ENCODE results near the gene GAS2. TPM values are rescaled to one million over a fixed set of nuclear protein-coding genes. Genes with fewer than 3 reads are reported as not detected.

The GAS2 gene
- total and polyA plus RNA-seq, 9 of the 15 experiments (the other 6 are each of a cell fraction or from before 2014, with no cell fraction given) = 0.77 to 1.9 (median 1.1) TPM

DNA sequence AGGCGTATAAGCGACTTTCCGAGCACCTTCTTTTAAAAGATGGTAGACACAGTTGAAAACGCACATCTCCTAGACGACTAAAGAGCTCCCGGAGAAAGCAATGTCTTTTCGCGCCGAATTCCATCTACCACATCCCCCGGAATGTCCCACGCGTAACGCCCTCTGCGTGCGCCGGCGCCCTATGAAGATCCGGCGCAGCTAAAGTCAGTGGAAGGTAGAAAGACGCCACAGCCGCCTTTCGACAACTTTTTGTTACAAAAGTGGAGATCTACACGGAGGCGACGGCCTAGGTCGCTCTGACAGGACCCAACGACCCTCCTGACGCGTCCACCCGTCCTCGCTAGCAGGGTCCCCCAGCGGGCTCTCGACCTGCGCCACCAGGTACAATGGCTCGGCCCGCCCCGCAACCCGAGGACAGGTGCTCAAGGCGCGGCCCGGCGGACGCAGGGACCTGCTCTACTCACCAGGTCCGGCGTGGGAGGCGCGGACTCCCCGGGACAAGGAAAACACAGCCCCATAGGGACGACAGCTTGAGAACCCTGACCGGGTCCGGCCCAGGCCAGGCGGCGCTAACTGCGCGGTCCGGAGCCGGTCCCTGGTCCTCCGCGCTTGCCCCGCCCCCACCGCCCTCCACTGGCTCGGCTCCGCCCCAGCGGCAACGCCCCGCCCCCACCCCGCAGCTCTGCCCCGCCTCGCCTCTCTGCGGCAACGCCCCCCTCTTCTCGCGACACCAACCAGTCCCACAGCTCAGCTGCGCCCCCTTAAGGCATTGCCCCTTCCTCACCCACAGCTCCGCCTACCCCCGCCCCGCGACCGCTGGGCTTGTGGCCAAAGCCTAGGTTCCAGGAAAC is 163.0 kb downstream of the GAS2 start, which contains the start of gene SVIP (continued):
- no peak for TF ChIP-seq COPS2 (conservative IDR thresholded peaks at IDR 0.05)
- TF ChIP-seq MCM5 (IDR thresholded peaks at IDR 0.05; ENCODE audit: low read depth) = no peak
- TF ChIP-seq, protein P1, sequence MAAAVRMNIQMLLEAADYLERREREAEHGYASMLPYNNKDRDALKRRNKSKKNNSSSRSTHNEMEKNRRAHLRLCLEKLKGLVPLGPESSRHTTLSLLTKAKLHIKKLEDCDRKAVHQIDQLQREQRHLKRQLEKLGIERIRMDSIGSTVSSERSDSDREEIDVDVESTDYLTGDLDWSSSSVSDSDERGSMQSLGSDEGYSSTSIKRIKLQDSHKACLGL (CRISPR knock-in tag; IDR thresholded peaks at IDR 0.05; ENCODE audit: borderline replicate concordance, poor library complexity, severe bottlenecking) = no peak
- peak; percentile 45 for TF ChIP-seq PHF20 (IDR thresholded peaks at IDR 0.05; ENCODE audit: partially characterized antibody)
- TF ChIP-seq, protein P2, sequence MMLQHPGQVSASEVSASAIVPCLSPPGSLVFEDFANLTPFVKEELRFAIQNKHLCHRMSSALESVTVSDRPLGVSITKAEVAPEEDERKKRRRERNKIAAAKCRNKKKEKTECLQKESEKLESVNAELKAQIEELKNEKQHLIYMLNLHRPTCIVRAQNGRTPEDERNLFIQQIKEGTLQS (IDR thresholded peaks at IDR 0.05) = no peak
- TF ChIP-seq, protein P2 (CRISPR knock-in tag; conservative IDR thresholded peaks at IDR 0.05) = 0 out of 2 replicates have a peak, but pooled peaks have one; percentile 26
- TF ChIP-seq E2F3 (CRISPR knock-in tag; IDR thresholded peaks at IDR 0.05) = no peak
- no peak for TF ChIP-seq SLC30A9 (CRISPR knock-in tag; IDR thresholded peaks at IDR 0.05)
- no peak for TF ChIP-seq ZNF778 (CRISPR knock-in tag; IDR thresholded peaks at IDR 0.05)
- peak; percentile 81 for TF ChIP-seq CREM (IDR thresholded peaks at IDR 0.05; ENCODE audit: low read depth)
- peak; percentile 95 for TF ChIP-seq CHD2 (IDR thresholded peaks at IDR 0.05; ENCODE audit: low read depth, low read length)
- TF ChIP-seq, protein P3, sequence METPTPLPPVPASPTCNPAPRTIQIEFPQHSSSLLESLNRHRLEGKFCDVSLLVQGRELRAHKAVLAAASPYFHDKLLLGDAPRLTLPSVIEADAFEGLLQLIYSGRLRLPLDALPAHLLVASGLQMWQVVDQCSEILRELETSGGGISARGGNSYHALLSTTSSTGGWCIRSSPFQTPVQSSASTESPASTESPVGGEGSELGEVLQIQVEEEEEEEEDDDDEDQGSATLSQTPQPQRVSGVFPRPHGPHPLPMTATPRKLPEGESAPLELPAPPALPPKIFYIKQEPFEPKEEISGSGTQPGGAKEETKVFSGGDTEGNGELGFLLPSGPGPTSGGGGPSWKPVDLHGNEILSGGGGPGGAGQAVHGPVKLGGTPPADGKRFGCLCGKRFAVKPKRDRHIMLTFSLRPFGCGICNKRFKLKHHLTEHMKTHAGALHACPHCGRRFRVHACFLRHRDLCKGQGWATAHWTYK (CRISPR knock-in tag; IDR thresholded peaks at IDR 0.05) = peak; percentile 42; the same call in 1 of the 2 replicates
- TF ChIP-seq KAT8 (IDR thresholded peaks at IDR 0.05; ENCODE audit: low read depth) = no peak
- TF ChIP-seq NONO (IDR thresholded peaks at IDR 0.05; ENCODE audit: low read depth in 2 of 2, low read length in 1 of 2) = no peak
- no peak for TF ChIP-seq ELF2 (CRISPR knock-in tag; IDR thresholded peaks at IDR 0.05)
- no peak for TF ChIP-seq ILF3 (IDR thresholded peaks at IDR 0.05; ENCODE audit: borderline replicate concordance)
- no peak for TF ChIP-seq TFAM (CRISPR knock-in tag; conservative IDR thresholded peaks at IDR 0.05)
- TF ChIP-seq STAG1 (CRISPR knock-in tag; IDR thresholded peaks at IDR 0.05; ENCODE audit: borderline replicate concordance) = no peak
- TF ChIP-seq ZNF551 (CRISPR knock-in tag; IDR thresholded peaks at IDR 0.05) = no peak
- no peak for TF ChIP-seq ZNF561 (CRISPR knock-in tag; conservative IDR thresholded peaks at IDR 0.05)
- TF ChIP-seq POLR2A (conservative IDR thresholded peaks at IDR 0.05) = peak; percentile 84
- TF ChIP-seq, protein P4, sequence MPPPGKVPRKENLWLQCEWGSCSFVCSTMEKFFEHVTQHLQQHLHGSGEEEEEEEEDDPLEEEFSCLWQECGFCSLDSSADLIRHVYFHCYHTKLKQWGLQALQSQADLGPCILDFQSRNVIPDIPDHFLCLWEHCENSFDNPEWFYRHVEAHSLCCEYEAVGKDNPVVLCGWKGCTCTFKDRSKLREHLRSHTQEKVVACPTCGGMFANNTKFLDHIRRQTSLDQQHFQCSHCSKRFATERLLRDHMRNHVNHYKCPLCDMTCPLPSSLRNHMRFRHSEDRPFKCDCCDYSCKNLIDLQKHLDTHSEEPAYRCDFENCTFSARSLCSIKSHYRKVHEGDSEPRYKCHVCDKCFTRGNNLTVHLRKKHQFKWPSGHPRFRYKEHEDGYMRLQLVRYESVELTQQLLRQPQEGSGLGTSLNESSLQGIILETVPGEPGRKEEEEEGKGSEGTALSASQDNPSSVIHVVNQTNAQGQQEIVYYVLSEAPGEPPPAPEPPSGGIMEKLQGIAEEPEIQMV (tag; conservative IDR thresholded peaks at IDR 0.05; ENCODE audit: low read depth) = peak; percentile 64; the same call in 1 of the 2 replicates
- no peak for TF ChIP-seq TAF7 (tag; IDR thresholded peaks at IDR 0.05)
- TF ChIP-seq, protein P5, sequence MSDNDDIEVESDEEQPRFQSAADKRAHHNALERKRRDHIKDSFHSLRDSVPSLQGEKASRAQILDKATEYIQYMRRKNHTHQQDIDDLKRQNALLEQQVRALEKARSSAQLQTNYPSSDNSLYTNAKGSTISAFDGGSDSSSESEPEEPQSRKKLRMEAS (CRISPR knock-in tag; IDR thresholded peaks at IDR 0.05) = 0 out of 2 replicates have a peak, but pooled peaks have one; percentile 10

Data from K562 (cell line).